ENCODE data around the gene MSX2.

Gene MSX2

DNA sequence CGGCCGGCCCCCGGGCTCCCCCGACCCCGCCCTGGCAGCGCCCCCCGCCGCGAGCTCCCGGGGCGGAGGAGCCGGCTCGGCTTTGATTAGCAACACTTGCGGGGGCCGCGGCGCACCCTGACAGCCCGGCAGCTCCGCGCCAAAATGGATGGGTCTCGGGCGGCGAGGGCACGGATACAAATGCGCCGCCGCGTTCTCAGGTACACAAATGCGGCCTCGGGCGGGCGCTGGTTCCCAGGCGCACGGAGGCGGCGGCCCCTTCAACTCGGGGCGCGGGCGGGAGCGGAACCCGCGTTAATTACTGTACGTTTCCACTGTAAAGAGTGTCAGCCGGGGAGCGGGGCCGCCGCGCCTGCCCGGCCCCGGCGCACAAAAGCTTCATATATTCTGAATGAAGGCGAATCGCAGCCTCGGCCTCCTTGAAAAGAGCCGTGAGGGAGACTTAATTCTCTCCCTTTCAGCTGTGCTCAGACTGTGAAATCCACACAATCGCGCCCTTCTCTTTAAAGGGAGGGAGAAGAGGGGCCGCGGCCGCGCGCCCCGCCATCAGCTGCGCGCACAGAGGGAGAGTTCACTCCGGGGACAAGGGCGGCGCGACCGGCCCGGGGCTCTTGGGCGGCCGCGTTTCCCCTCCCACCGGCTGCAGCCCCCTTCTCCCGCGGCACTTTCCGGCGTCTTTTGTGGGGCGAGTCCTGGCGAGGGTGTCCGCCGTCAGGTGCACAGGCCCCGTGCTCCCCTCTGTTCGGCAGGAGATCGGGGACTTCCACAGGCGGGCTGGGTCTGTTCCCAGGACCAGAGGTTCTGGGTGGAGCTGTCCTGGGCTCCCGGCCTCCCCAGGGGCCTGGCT lies 27.0 kb downstream of the MSX2 start (continued):
- TF ChIP-seq ZNF792 (tag by site-specific recombination; IDR thresholded peaks at IDR 0.05), result no peak
- TF ChIP-seq, protein P1, sequence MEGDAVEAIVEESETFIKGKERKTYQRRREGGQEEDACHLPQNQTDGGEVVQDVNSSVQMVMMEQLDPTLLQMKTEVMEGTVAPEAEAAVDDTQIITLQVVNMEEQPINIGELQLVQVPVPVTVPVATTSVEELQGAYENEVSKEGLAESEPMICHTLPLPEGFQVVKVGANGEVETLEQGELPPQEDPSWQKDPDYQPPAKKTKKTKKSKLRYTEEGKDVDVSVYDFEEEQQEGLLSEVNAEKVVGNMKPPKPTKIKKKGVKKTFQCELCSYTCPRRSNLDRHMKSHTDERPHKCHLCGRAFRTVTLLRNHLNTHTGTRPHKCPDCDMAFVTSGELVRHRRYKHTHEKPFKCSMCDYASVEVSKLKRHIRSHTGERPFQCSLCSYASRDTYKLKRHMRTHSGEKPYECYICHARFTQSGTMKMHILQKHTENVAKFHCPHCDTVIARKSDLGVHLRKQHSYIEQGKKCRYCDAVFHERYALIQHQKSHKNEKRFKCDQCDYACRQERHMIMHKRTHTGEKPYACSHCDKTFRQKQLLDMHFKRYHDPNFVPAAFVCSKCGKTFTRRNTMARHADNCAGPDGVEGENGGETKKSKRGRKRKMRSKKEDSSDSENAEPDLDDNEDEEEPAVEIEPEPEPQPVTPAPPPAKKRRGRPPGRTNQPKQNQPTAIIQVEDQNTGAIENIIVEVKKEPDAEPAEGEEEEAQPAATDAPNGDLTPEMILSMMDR (tag by site-specific recombination; IDR thresholded peaks at IDR 0.05), result peak; percentile 43; the same call in 1 of the 2 replicates
- no peak for TF ChIP-seq ZNF214 (tag by site-specific recombination; IDR thresholded peaks at IDR 0.05; ENCODE audit: borderline replicate concordance)
- no peak for TF ChIP-seq ZNF239 (tag by site-specific recombination; IDR thresholded peaks at IDR 0.05)
- TF ChIP-seq ZBTB7A (tag by site-specific recombination; IDR thresholded peaks at IDR 0.05; ENCODE audit: low read depth), result 0 out of 2 replicates have a peak, but pooled peaks have one; percentile 12
- no peak for TF ChIP-seq ZNF37A (tag by site-specific recombination; IDR thresholded peaks at IDR 0.05)
- TF ChIP-seq OSR2 (tag by site-specific recombination; IDR thresholded peaks at IDR 0.05), result 0 out of 2 replicates have a peak, but pooled peaks have one; percentile 57
- no peak for TF ChIP-seq ZNF169 (tag by site-specific recombination; IDR thresholded peaks at IDR 0.05)
- no peak for TF ChIP-seq GLI2 (tag by site-specific recombination; IDR thresholded peaks at IDR 0.05; ENCODE audit: borderline replicate concordance, low read depth)
- TF ChIP-seq ZNF596 (tag by site-specific recombination; IDR thresholded peaks at IDR 0.05), result no peak
- TF ChIP-seq ZNF548 (tag by site-specific recombination; IDR thresholded peaks at IDR 0.05), result no peak
- TF ChIP-seq, protein P2, sequence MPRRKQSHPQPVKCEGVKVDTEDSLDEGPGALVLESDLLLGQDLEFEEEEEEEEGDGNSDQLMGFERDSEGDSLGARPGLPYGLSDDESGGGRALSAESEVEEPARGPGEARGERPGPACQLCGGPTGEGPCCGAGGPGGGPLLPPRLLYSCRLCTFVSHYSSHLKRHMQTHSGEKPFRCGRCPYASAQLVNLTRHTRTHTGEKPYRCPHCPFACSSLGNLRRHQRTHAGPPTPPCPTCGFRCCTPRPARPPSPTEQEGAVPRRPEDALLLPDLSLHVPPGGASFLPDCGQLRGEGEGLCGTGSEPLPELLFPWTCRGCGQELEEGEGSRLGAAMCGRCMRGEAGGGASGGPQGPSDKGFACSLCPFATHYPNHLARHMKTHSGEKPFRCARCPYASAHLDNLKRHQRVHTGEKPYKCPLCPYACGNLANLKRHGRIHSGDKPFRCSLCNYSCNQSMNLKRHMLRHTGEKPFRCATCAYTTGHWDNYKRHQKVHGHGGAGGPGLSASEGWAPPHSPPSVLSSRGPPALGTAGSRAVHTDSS (tag by site-specific recombination; IDR thresholded peaks at IDR 0.05), result peak; percentile 37
- TF ChIP-seq, protein P3, sequence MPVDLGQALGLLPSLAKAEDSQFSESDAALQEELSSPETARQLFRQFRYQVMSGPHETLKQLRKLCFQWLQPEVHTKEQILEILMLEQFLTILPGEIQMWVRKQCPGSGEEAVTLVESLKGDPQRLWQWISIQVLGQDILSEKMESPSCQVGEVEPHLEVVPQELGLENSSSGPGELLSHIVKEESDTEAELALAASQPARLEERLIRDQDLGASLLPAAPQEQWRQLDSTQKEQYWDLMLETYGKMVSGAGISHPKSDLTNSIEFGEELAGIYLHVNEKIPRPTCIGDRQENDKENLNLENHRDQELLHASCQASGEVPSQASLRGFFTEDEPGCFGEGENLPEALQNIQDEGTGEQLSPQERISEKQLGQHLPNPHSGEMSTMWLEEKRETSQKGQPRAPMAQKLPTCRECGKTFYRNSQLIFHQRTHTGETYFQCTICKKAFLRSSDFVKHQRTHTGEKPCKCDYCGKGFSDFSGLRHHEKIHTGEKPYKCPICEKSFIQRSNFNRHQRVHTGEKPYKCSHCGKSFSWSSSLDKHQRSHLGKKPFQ (tag by site-specific recombination; IDR thresholded peaks at IDR 0.05), result no peak
- TF ChIP-seq BCL11A (tag by site-specific recombination; IDR thresholded peaks at IDR 0.05; ENCODE audit: low read depth), result no peak
- peak; percentile 52 for TF ChIP-seq ZBTB17 (tag by site-specific recombination; IDR thresholded peaks at IDR 0.05)
- peak; percentile 41; the same call in 1 of the 2 replicates for TF ChIP-seq ZNF10 (tag by site-specific recombination; IDR thresholded peaks at IDR 0.05)
- no peak for TF ChIP-seq ZNF670 (tag by site-specific recombination; IDR thresholded peaks at IDR 0.05; ENCODE audit: low read depth)
- TF ChIP-seq REPIN1 (tag by site-specific recombination; IDR thresholded peaks at IDR 0.05; ENCODE audit: low read depth), result no peak
- no peak for TF ChIP-seq ZNF112 (tag by site-specific recombination; IDR thresholded peaks at IDR 0.05)
- no peak for TF ChIP-seq ZFP3 (tag by site-specific recombination; IDR thresholded peaks at IDR 0.05; ENCODE audit: low read depth)
- TF ChIP-seq ZNF521 (tag by site-specific recombination; IDR thresholded peaks at IDR 0.05), result no peak
- TF ChIP-seq, protein P4, sequence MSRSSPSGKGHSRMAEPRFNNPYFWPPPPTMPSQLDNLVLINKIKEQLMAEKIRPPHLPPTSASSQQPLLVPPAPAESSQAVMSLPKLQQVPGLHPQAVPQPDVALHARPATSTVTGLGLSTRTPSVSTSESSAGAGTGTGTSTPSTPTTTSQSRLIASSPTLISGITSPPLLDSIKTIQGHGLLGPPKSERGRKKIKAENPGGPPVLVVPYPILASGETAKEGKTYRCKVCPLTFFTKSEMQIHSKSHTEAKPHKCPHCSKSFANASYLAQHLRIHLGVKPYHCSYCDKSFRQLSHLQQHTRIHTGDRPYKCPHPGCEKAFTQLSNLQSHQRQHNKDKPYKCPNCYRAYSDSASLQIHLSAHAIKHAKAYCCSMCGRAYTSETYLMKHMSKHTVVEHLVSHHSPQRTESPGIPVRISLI (tag by site-specific recombination; IDR thresholded peaks at IDR 0.05), result no peak; the same call in 1 of the 2 replicates
- TF ChIP-seq ZNF514 (tag by site-specific recombination; IDR thresholded peaks at IDR 0.05), result no peak
- TF ChIP-seq BCL11B (tag by site-specific recombination; IDR thresholded peaks at IDR 0.05; ENCODE audit: low read depth), result no peak
- TF ChIP-seq, protein P5, sequence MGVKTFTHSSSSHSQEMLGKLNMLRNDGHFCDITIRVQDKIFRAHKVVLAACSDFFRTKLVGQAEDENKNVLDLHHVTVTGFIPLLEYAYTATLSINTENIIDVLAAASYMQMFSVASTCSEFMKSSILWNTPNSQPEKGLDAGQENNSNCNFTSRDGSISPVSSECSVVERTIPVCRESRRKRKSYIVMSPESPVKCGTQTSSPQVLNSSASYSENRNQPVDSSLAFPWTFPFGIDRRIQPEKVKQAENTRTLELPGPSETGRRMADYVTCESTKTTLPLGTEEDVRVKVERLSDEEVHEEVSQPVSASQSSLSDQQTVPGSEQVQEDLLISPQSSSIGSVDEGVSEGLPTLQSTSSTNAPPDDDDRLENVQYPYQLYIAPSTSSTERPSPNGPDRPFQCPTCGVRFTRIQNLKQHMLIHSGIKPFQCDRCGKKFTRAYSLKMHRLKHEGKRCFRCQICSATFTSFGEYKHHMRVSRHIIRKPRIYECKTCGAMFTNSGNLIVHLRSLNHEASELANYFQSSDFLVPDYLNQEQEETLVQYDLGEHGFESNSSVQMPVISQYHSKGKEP (tag by site-specific recombination; IDR thresholded peaks at IDR 0.05), result no peak; the same call in 1 of the 2 replicates
- TF ChIP-seq, protein P6, sequence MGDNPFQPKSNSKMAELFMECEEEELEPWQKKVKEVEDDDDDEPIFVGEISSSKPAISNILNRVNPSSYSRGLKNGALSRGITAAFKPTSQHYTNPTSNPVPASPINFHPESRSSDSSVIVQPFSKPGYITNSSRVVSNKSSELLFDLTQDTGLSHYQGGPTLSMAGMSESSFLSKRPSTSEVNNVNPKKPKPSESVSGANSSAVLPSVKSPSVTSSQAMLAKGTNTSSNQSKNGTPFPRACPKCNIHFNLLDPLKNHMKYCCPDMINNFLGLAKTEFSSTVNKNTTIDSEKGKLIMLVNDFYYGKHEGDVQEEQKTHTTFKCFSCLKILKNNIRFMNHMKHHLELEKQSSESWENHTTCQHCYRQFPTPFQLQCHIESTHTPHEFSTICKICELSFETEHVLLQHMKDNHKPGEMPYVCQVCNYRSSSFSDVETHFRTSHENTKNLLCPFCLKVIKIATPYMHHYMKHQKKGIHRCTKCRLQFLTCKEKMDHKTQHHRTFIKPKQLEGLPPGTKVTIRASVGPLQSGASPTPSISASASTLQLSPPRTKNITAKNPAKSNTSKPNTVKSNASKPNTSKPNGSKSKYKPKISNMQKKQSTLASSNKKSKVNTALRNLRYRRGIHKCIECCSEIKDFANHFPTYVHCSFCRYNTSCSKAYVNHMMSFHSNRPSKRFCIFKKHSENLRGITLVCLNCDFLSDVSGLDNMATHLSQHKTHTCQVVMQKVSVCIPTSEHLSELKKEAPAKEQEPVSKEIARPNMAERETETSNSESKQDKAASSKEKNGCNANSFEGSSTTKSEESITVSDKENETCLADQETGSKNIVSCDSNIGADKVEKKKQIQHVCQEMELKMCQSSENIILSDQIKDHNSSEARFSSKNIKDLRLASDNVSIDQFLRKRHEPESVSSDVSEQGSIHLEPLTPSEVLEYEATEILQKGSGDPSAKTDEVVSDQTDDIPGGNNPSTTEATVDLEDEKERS (tag by site-specific recombination; IDR thresholded peaks at IDR 0.05), result no peak
- no peak for TF ChIP-seq SCRT2 (tag by site-specific recombination; IDR thresholded peaks at IDR 0.05)
- TF ChIP-seq ZNF510 (tag by site-specific recombination; IDR thresholded peaks at IDR 0.05; ENCODE audit: insufficient replicate concordance), result peak; percentile 18
- no peak for TF ChIP-seq ZNF138 (tag by site-specific recombination; IDR thresholded peaks at IDR 0.05; ENCODE audit: borderline replicate concordance)

Measured in HEK293 (cell line).